GM23248 (cell line): ENCODE measurements around the gene TXNDC12. TPM values are rescaled to one million over a fixed set of nuclear protein-coding genes. Genes with fewer than 3 reads are reported as not detected.
A peak's percentile ranks its signal among the peaks of the same experiment; 100 is the strongest.

Experiments used
- DNase-seq: peaks from one replicate; pipeline ENCODE4 v3.0.0-alpha.2; 2015
- H2AFZ ChIP-seq: fragments of 200-600 bp; sonication (generic); 2 replicates; pipeline ENCODE4 v1.6.1; 2016; ENCODE audit warnings: antibody characterized with exemption
- H3F3A ChIP-seq: fragments of 200-600 bp; sonication (generic); 2 replicates; pipeline ENCODE4 v1.6.1; 2016; ENCODE audit warnings: mild to moderate bottlenecking, antibody characterized with exemption, mixed run types; ENCODE audit not compliant: insufficient read depth
- H3K27ac ChIP-seq: fragments of 200-600 bp; sonication (generic); 2 replicates; pipeline ENCODE4 v1.5.1; 2016; ENCODE audit warnings: mild to moderate bottlenecking
- H3K27me3 ChIP-seq: fragments of 200-600 bp; sonication (generic); replicated peaks from 2 replicates; pipeline ENCODE4 v1.6.1; 2016; ENCODE audit warnings: mild to moderate bottlenecking; ENCODE audit not compliant: insufficient read depth
- H3K36me3 ChIP-seq: fragments of 200-600 bp; sonication (generic); 2 replicates; pipeline ENCODE4 v1.6.1; 2016; ENCODE audit warnings: low read depth, mild to moderate bottlenecking
- H3K4me1 ChIP-seq: fragments of 200-600 bp; sonication (generic); 2 replicates; pipeline ENCODE4 v1.6.1; 2016; ENCODE audit warnings: mild to moderate bottlenecking; ENCODE audit not compliant: insufficient read depth
- H3K4me2 ChIP-seq: fragments of 200-600 bp; sonication (generic); one replicate; pipeline ENCODE4 v1.6.1; 2016; ENCODE audit warnings: mild to moderate bottlenecking; ENCODE audit not compliant: unreplicated experiment
- H3K4me3 ChIP-seq: fragments of 200-600 bp; sonication (generic); 2 replicates; pipeline ENCODE4 v1.5.1; 2016; ENCODE audit warnings: mild to moderate bottlenecking
- H3K79me2 ChIP-seq: fragments of 200-600 bp; sonication (generic); 2 replicates; pipeline ENCODE4 v1.6.1; 2016; ENCODE audit warnings: mild to moderate bottlenecking; ENCODE audit not compliant: insufficient read depth
- H3K9ac ChIP-seq: fragments of 200-600 bp; sonication (generic); 2 replicates; pipeline ENCODE4 v1.6.1; 2016; ENCODE audit warnings: mild to moderate bottlenecking
- H3K9me2 ChIP-seq: fragments of 200-600 bp; sonication (generic); 2 replicates; pipeline ENCODE4 v1.6.1; 2016; ENCODE audit warnings: mixed run types, mild to moderate bottlenecking, moderate library complexity; ENCODE audit not compliant: insufficient read depth
- H3K9me3 ChIP-seq: fragments of 200-600 bp; sonication (generic); one replicate; pipeline ENCODE4 v1.6.1; 2017; ENCODE audit warnings: low read depth
- H4K20me1 ChIP-seq: fragments of 200-600 bp; sonication (generic); 2 replicates; pipeline ENCODE4 v1.6.0; 2016; ENCODE audit not compliant: insufficient read depth
- EZH2 ChIP-seq: fragments of 200-600 bp; sonication (generic); IDR thresholded peaks from 2 replicates; pipeline ENCODE4 v1.6.1; 2018; ENCODE audit warnings: antibody characterized with exemption, mild to moderate bottlenecking; ENCODE audit not compliant: insufficient read depth, poor library complexity, severe bottlenecking
- EZH2phosphoT487 ChIP-seq: fragments of 200-600 bp; sonication (generic); IDR thresholded peaks from 2 replicates; pipeline ENCODE4 v1.6.1; 2018; ENCODE audit warnings: antibody characterized with exemption, moderate library complexity, mild to moderate bottlenecking, low read depth; ENCODE audit not compliant: insufficient read depth
- WGBS, 2 experiments: methylation state at CpG; one replicate each; pipeline ENCODE4 v1.1.6; 2015 to 2017; ENCODE audit warnings: low lambda C conversion rate in 2 of 2, low coverage in 1 of 2; ENCODE audit errors: missing lambda C conversion rate in 2 of 2; 5-methylcytosine and 5-hydroxymethylcytosine counted together
- in situ Hi-C: fragments of 300-500 bp; cut with MboI; formaldehyde crosslinking; loops from 2 replicates; pipeline ENCODE4 v1.15.0; 2020
- polyA plus RNA-seq: library from polyadenylated mRNA; unstranded; fragments of >200 nt; fragmentation: Nextera tagmentation; extraction: Ambion mirVana; gene quantifications from 2 replicates; pipeline ENCODE4 v1.2.1, GENCODE V29; 2016
- small RNA-seq: library from RNA; depleted of rRNA; stranded (forward); fragments of <200 nt; gene quantifications from one replicate; pipeline ENCODE3, GENCODE V24; 2014; ENCODE audit warnings: low read depth, low replicate concordance
- total RNA-seq: library from RNA; depleted of rRNA; stranded (reverse); fragments of >200 nt; shearing (Covaris generic); gene quantifications from 2 replicates; pipeline ENCODE4 v1.2.3, GENCODE V29; 2014; rRNA removed

The TXNDC12 gene
- total and polyA plus RNA-seq, 2 experiments from 2014 or later, result 59.3 to 88.3 TPM

DNA sequence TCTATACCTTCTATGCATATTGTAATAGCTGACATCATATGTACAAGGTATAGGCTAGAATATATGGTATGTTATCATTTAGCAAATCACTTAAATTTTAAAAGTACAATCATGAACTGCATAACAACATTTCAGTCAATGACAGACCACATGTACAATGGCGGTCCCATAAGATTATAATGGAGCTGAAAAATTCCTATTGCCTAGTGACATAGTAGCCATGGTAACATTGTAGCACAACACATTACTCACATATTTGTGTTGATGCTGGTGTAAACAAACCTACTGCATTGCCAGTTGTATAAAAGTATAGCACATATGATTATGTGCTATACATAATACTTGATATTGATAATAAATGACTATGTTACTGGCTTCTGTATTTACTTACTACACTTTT is 73.4 kb downstream of the TXNDC12 start:
- Histone ChIP-seq H3K27me3 (no peaks in the 10 kb centered on the region), H2AFZ (no peak overlapping the region), H3K4me1 (peaks cover 12% of the 10 kb centered on the region), H3K4me2 (no peak overlapping the region), H3K9me3 (no peaks in the 10 kb centered on the region), H3K79me2 (peaks cover 77% of the 10 kb centered on the region), H4K20me1 (no peaks in the 10 kb centered on the region), H3F3A (peaks cover 23% of the 10 kb centered on the region), H3K9ac (no peak overlapping the region), H3K27ac (no peak overlapping the region), H3K9me2 (no peaks in the 10 kb centered on the region), H3K4me3 (no peak overlapping the region), H3K36me3 (peaks cover 18% of the 10 kb centered on the region)
- DNase-seq, result no peak
- TF ChIP-seq EZH2phosphoT487, result no peak
- no peak for TF ChIP-seq EZH2
- 78 to 82% methylated on average over 1 of the region's 1 CpG for WGBS, 2 experiments
- in situ Hi-C loops, result no loop called here

DNA sequence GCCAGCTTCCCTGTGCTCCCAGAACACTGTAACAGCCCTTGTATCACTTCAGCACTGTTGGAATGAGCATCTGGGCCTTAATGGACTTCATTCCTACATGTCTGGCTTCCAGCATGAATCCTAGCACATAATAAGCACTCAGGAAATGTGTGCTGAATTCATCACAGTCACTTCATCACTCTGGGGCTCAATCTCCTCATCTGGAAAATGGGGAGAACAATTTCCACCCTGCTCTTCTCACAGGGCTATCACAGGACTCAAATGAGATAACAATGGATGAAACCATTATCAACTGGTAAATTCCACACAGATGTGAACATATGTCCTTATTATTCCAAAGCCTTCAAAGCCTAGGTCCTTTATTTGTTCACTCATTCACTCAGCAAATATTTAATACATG is 76.9 kb downstream of the TXNDC12 start:
- H4K20me1 ChIP-seq, result no peaks in the 10 kb centered on the region
- H3K4me1 ChIP-seq, result peaks cover 22% of the 10 kb centered on the region
- peaks cover 22% of the 10 kb centered on the region for H3K36me3 ChIP-seq
- H3K79me2 ChIP-seq, result peaks cover 62% of the 10 kb centered on the region
- no peak overlapping the region for H2AFZ ChIP-seq
- no peaks in the 10 kb centered on the region for H3K9me3 ChIP-seq
- no peak overlapping the region for H3K27ac ChIP-seq
- H3K9ac ChIP-seq, result no peak overlapping the region
- TF ChIP-seq EZH2phosphoT487 (no peak), EZH2 (no peak)
- peaks cover 31% of the 10 kb centered on the region for H3F3A ChIP-seq
- H3K4me3 ChIP-seq, result no peak overlapping the region
- DNase-seq, result no peak
- H3K4me2 ChIP-seq, result no peak overlapping the region
- H3K27me3 ChIP-seq, result no peaks in the 10 kb centered on the region
- H3K9me2 ChIP-seq, result no peaks in the 10 kb centered on the region
- in situ Hi-C loops, result no loop called here

DNA sequence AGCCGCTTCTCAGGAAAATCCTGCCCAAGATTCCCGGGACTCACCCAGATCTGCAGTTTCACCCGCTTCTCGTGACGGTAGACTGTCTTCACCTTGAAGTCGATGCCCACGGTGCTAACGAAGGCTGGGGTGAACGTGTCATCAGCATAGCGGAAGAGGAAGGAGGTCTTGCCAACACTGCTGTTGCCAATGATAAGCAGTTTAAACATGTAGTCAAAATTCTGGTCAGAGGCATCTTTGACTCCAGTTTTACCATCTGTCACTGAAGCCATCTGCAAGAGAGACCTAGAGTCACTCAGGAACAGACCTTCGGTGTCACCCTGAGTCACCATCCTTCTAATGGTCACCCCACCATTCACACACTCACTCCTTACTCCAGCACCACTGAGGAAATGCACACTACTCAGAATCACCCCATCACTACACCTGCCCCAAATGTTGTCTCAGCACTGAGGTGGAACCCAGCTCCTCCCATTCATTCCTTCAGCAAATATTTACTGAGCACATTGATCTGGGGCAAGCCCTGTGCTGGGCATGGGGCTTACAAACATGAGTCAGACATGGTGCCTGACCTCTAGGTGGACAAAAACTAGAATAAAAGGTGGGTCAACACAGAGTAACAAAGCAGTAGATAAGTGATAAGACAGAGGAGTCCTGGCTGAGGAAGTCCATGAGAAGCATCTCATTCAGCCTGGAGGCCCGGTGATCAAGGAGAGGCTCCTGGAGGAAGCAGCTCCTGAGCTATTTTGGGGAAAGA is 78.0 kb downstream of the TXNDC12 start:
- no peaks in the 10 kb centered on the region for H4K20me1 ChIP-seq
- H2AFZ ChIP-seq, result no peak overlapping the region
- H3K79me2 ChIP-seq, result peaks cover 63% of the 10 kb centered on the region
- H3K9me2 ChIP-seq, result no peaks in the 10 kb centered on the region
- H3F3A ChIP-seq, result peaks cover 31% of the 10 kb centered on the region
- no peak overlapping the region for H3K4me3 ChIP-seq
- H3K4me2 ChIP-seq, result no peak overlapping the region
- 97 to 98% methylated on average over 12 of the region's 12 CpGs for WGBS, 2 experiments
- no peak overlapping the region for H3K27ac ChIP-seq
- in situ Hi-C loops, result no loop called here
- H3K9me3 ChIP-seq, result no peaks in the 10 kb centered on the region
- no peak for DNase-seq
- TF ChIP-seq EZH2phosphoT487, result no peak
- no peak for TF ChIP-seq EZH2
- H3K27me3 ChIP-seq, result no peaks in the 10 kb centered on the region
- H3K36me3 ChIP-seq, result peaks cover 22% of the 10 kb centered on the region
- H3K4me1 ChIP-seq, result peaks cover 29% of the 10 kb centered on the region
- H3K9ac ChIP-seq, result no peak overlapping the region

DNA sequence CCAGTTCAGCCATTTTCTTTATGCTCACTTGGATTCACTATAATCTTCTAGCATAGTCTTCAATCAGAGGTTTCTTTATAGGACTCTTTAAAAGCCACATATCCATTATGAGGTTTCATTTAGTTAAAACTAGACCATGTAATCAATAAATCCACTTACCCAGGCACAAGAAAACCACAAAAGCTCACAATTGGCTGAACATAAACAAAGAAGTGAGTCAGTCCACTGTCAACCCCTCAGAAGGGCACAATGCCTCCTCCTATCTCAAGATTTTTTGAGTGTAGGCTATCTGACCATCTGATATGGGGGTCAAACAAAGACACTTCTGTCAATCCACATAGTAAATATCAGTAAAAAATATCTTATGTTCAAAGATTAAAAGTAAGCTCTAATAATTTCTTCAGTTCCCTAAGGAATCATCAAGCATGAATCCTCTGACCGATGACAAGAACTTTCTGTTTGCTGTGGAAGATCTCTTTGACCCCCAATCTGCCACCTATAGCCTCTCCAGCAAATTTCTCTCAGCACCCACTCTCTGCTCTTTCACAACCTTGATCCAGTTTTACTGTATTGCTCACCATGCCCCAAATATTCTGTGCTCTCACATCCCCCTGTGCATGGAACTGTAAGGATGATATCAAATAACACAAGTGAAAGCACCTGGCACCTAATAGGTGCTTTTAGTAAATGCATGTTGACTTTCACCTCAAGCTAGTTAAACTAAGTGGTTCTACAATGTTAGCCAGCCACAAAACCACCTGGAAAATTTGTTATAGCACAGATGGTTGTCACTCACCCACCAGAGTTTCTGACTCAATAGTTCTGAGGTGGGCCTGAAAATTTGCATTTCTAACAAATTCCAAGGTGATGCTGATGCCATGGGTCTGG is 81.2 kb downstream of the TXNDC12 start:
- H3K9ac ChIP-seq, result 0 out of 2 replicates have a peak overlapping the region, but pooled peaks have one; percentile 10
- H2AFZ ChIP-seq, result no peak overlapping the region
- no peaks in the 10 kb centered on the region for H3K27me3 ChIP-seq
- H3K79me2 ChIP-seq, result peaks cover 51% of the 10 kb centered on the region
- H3K4me1 ChIP-seq, result peaks cover 43% of the 10 kb centered on the region
- H3K27ac ChIP-seq, result peak overlapping the region; percentile 19; the same call in 1 of the 2 replicates
- H3K4me2 ChIP-seq, result peak overlapping the region; percentile 8
- no peaks in the 10 kb centered on the region for H4K20me1 ChIP-seq
- H3K9me2 ChIP-seq, result no peaks in the 10 kb centered on the region
- peaks cover 22% of the 10 kb centered on the region for H3K36me3 ChIP-seq
- peak; percentile 35 for DNase-seq
- in situ Hi-C loops, result no loop called here
- 86 to 95% methylated on average over 1 of the region's 1 CpG for WGBS, 2 experiments
- no peak overlapping the region for H3K4me3 ChIP-seq
- no peak for TF ChIP-seq EZH2phosphoT487
- no peak for TF ChIP-seq EZH2
- H3F3A ChIP-seq, result peaks cover 53% of the 10 kb centered on the region
- H3K9me3 ChIP-seq, result no peaks in the 10 kb centered on the region

Small RNA genes within 50 kb of the gene (small RNA-seq; reads per million reads assigned to genes)
- gene RN7SL290P, result not detected
- not detected for gene RNA5SP48

Other genes starting within 250 kb of the TXNDC12 start
- gene NRDC, start 176.5 kb downstream of the TXNDC12 start, total RNA-seq, result 55.2 and 62.5 TPM in 2 replicates
- gene NRDC, start 176.5 kb downstream of the TXNDC12 start, polyA plus RNA-seq, result 122 and 129 TPM in 2 replicates
- 65.3 and 67.3 TPM in 2 replicates for gene RAB3B, start 64.5 kb downstream of the TXNDC12 start, total RNA-seq
- 54.2 and 54.9 TPM in 2 replicates for gene RAB3B, start 64.5 kb downstream of the TXNDC12 start, polyA plus RNA-seq
- 8.3 and 18.3 TPM in 2 replicates for gene KTI12, start 21.4 kb downstream of the TXNDC12 start, total RNA-seq
- 10.7 and 12.4 TPM in 2 replicates for gene KTI12, start 21.4 kb downstream of the TXNDC12 start, polyA plus RNA-seq
- gene BTF3L4, start 1.1 kb upstream of the TXNDC12 start, total RNA-seq, result 53.2 and 68.6 TPM in 2 replicates
- gene BTF3L4, start 1.1 kb upstream of the TXNDC12 start, polyA plus RNA-seq, result 100 and 101 TPM in 2 replicates
- gene ZFYVE9, start 86.9 kb upstream of the TXNDC12 start, total RNA-seq, result 26.9 and 28.1 TPM in 2 replicates
- gene ZFYVE9, start 86.9 kb upstream of the TXNDC12 start, polyA plus RNA-seq, result 5.0 and 6.4 TPM in 2 replicates